GM12801 (cell line): Measurements from ENCODE around the gene FAM216A.

Experiments
- CTCF ChIP-seq: IDR thresholded peaks from one replicate; pipeline ENCODE4 v1.5.1; 2011; ENCODE audit warnings: control low read depth; ENCODE audit not compliant: insufficient read length; ENCODE audit errors: extremely low read depth

The FAM216A gene

DNA sequence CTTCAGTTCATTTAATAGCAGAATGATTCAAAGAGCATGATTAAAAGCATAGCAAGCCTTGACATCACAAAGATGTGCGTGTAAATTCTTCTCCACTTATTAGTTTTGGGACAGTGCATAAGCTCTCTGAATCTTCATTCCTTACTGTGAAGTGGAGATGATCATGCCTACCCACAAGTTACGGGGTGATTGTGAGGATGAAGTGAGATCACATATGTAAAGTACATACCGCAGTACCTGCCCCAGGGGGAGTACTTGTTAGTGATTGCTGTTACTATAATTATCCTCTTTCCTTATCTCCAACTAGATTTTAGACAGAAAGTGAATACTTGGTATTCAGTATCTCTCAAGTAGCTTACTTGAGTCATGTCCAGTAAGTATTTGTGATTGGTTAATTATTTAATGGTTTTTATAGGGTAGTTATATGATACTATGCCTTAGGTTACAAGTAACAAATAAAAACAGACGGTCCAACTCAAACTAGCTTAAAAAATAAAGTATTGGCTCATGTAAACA is 39.5 kb downstream of the FAM216A start:
- TF ChIP-seq CTCF: no peak

GRCh38 chr12:110513842-110514241 is 45.2 kb downstream of the FAM216A start:
- TF ChIP-seq CTCF: no peak

DNA sequence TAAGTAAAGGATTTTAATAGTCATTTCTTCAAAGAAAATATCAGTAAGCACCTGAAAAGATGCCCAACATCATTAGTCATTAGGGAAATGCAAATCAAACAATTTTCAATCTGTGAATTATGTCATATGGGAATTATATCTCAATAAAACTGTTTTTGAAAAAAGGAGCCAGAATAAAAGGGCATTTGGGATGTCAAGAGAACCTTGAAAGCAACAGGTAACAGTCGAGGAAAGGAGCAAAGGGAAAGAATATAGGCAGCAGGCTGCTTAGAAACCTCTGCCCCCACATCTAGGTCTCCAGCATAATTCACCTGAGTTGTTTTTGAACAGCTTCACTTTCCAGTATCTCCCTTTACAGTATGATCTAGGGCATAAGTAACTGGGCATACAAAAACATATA is 45.7 kb downstream of the FAM216A start:
- no peak for TF ChIP-seq CTCF

DNA sequence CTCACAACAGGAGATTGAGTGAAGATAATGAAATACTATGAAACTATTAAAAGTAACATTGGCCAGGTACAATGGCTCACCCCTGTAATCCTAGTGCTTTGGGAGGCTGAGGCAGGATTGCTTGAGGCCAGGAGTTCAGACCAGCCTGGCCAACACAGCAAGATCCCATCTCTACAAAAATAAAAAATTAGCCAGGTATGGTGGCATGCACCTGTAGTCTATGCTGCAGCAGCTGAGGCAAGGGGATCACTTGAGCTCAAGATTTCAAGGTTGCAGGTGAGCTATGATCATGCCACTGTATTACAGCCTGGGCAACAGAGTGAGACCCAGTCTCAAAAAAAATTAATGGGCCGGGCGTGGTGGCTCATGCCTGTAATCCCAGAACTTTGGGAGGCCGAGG is 48.4 kb downstream of the FAM216A start:
- no peak for TF ChIP-seq CTCF

DNA sequence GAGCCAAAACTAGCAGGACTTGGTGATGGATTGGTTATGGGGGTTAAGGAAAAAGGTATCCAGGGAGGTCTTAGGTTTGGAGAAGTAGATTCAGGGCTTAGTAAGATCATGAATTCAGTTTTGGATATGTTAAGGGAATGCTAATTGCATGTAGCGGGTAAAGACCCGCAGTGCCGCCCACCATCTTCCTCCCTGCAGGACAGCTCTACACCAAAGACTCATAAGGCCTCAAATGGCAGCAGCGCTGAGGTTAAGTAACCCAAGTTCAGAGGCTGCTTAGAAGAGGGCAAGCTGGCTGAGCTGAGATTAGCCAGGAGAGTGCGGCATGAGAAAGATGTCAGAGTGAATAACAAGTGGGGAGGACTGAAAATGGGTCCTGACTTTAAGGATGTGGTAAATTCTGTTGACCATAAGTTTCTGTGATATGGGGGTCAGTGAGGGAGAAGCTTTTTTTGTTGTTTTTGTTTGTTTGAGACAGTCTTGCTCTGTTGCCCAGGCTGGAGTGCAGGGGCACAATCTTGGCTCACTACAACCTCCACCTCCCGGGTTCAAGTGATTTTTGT is 59.7 kb downstream of the FAM216A start:
- no peak for TF ChIP-seq CTCF

- TF ChIP-seq CTCF: no peak
These were observed 61.9 kb downstream of the FAM216A start for GRCh38 chr12:110530511-110530910.

DNA sequence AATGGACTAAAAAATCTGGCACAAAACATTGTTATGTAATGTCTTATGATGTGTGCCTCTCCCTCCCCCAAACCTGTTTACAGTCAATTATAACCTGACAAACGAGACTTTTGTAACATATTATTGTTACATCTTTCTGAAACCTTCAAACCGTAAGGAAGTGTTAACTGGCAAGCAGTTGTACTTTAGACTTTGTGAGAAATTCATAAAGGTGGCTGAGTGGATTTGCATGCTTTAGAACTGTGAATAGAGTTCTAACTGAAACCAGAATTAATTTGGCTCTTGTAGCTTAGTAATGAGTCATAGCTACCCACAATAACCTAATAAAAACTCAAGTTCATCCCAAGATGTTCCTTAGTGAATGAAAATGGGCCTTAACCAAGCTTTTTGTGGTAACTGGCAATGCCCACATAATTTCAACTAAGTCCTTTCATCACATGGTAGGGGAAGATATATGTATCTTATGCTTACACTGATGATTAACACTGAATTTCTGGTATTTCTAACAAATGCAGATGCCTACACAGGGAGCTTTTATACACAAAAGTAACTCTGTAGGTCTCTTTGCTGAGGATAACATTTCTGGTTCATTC is 63.2 kb downstream of the FAM216A start:
- no peak for TF ChIP-seq CTCF
